HG03432 (cell line): ENCODE measurements around the gene NEDD8.
A peak's percentile ranks its signal among the peaks of the same experiment; 100 is the strongest.
"Not testable (repeated sequence)": the region's sequence is repeated elsewhere in the genome, so short reads cannot be mapped to it uniquely, and the experiment has no call there.

Source experiments
- ATAC-seq: cut with Tn5 transposase; IDR thresholded peaks from one replicate; pipeline ENCODE4 v1.9.1; 2021; ENCODE audit warnings: mild to moderate bottlenecking, moderate library complexity; ENCODE audit not compliant: unreplicated experiment

NEDD8 gene

DNA sequence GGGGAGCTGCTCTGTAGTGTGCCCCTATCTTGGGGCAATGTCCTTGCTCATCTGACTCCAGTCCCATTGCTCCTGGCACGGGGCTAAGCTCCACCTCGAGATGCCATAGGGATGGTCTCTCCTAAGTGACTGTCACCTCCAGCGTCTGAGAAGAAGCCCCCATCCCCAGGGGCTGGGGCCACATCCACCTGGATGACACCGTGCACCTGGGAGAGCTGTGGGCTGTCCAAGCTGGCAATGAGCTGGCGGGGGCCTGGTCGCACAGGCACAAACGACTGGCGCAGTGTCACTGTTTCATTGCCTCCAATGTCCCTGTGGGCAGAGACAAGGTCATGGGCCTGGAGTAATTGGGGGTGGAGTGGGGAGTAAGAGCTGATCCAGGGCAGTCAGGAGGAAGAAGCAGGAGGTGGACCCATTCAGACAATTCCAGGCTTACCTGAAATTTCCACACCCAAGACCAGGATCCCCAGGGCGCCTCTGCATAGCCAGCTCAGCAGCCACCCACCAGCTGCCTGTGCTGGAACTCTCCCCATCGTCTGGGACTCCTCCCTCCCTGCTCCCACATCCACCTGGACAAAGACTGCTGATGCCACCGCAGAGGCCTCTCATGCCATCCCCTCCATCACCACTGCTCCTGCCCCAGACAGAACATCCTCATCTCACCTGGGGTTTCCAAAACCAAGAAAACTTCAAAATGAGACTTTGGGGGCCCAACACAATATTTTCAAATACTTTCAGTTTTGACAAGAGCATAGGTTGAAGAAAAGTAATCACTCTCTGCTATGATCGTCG is 17.3 kb upstream of the NEDD8 start:
- no peak for ATAC-seq

DNA sequence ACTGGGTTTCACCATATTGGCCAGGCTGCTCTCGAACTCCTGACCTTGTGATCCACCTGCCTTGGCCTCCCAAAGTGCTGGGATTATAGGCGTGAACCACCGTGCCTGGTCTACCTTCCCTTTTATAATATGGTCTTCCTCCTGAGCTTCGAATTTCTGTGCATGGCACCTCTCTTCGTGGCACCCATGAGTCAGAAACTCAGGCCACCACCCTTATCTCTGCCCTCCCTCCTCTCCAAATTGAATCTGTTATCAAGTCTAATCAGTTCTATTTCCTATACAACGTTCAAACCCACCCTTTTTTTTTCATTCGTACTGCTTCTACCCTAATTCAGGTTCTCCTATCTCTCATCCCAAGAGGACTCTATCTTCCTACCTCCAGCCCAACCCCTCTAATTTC is 15.3 kb upstream of the NEDD8 start:
- ATAC-seq: no peak

GRCh38 chr14:24246765-24247212 is 14.6 kb upstream of the NEDD8 start:
- no peak for ATAC-seq

GRCh38 chr14:24245350-24245749 is 13.2 kb upstream of the NEDD8 start:
- ATAC-seq: not testable (repeated sequence)

GRCh38 chr14:24243336-24243836 is 11.2 kb upstream of the NEDD8 start:
- no peak for ATAC-seq

GRCh38 chr14:24241829-24242443 is 9.8 kb upstream of the NEDD8 start:
- peak; percentile 83 for ATAC-seq

- ATAC-seq: no peak
Measured at GRCh38 chr14:24240110-24240918, 8.1 kb upstream of the NEDD8 start.

GRCh38 chr14:24238527-24239037 is 6.4 kb upstream of the NEDD8 start:
- ATAC-seq: no peak

DNA sequence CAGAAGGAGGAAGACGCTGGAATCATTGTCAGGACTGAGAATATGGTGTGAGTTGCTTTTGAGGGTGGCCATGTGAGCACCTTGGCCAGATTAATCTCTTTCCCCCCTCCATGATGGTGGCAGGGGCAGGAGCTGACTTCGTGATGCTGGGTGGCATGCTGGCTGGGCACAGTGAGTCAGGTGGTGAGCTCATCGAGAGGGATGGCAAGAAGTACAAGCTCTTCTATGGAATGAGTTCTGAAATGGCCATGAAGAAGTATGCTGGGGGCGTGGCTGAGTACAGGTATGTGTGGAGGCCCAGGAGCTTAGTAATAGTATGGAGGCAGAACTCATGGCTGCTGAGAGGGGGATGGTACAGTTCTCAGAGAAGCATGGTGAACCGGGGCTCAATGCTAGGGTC is 6.0 kb upstream of the NEDD8 start:
- ATAC-seq: no peak

GRCh38 chr14:24237463-24237955 is 5.3 kb upstream of the NEDD8 start:
- no peak for ATAC-seq

DNA sequence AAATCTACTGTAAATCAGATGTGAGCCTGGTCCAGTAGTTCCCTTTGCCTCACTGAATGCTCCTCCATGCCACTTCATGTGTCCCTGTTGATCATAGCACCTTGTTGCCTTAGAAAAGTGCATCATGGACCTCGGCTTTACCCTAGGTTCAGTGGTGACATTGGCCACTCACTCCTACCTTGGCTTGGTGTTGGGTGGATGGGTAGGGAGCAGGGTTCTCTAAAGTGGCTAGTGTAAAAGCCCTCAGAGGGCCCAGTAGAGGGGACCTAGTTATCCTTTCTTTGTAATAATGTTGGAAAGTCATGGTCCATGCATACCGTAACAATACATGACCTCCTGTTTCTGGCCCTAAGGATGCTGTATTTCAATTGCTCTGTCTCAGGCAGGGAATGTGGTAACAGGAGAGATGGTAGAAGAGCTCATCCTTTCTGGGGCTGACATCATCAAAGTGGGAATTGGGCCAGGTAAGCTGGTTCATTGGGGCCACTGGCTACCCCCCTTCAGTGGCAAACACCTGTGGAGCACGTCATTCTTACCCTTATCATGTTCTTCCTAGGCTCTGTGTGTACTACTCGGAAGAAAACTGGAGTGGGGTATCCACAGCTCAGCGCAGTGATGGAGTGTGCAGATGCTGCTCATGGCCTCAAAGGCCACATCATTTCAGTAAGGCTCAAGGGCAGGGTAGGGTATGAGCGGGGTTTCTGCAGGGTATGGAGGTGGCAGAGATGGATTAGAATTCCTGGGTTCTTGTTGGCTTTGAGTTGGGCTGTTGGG is 4.7 kb upstream of the NEDD8 start:
- no peak for ATAC-seq

GRCh38 chr14:24235804-24236688 is 3.9 kb upstream of the NEDD8 start:
- no peak for ATAC-seq

DNA sequence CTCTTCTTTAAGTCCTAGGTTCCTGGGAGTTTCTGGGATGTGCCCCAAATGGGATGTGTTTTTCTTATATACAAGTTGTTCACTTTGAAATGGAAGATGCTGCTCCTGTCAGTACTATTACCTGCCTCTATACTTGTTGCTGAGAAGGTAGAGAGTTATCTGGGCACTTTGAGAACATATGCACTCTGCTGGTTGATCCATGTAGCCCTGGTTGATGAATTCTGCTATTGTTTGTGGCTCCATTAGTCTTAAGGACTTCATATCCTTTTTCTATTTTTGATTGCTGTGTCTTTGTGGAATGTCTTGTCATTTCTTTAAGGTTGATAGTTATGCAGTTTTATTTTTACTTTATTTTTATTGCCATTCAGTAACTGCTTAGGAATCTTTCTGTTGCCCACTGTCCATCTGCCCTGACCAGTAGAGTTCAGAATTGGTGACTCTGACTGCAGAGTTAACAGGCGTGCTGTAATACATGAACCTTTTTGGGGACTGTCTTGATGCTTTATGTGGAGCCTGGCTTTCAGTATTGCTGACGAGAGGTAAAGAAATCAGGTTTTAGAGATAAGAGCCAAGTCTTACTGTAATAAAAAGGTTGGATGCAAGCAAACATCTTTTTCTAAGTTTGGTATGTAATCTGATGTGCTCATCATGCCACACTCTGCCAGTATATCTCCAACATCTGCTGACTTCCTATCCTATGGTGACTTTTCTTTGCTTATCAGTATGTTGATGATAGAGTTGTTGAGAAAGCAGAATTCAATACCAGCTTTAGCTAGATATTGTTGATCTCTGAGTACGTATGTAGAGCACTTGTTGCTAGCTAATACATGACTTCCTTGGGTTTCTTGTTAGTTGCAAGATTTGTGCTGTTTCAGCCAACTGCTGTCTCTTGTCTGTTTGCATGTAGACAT is 2.2 kb upstream of the NEDD8 start:
- no peak for ATAC-seq

DNA sequence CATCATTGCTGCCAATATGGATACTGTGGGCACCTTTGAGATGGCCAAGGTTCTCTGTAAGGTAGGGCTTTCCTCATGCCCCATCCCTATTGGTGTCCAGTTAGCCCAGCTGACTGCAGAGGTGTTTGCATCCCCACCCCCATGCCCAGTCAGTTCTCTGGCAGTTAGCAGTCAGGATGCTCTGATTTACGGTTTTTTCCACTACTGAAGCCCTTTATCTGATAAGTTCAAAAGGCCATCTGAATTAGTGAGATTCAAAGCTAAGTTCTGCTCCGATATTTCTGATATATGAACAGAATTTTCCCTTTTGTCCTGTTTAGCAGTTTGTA is 1.3 kb upstream of the NEDD8 start:
- ATAC-seq: no peak

- ATAC-seq: peak; percentile 71
Measured at GRCh38 chr14:24232645-24233537, 724 bp upstream of the NEDD8 start, which contains the start of gene GMPR2. GMPR2 (plus strand) TSS chr14:24232929; CDS start chr14:24233254, 325 bp downstream.

DNA sequence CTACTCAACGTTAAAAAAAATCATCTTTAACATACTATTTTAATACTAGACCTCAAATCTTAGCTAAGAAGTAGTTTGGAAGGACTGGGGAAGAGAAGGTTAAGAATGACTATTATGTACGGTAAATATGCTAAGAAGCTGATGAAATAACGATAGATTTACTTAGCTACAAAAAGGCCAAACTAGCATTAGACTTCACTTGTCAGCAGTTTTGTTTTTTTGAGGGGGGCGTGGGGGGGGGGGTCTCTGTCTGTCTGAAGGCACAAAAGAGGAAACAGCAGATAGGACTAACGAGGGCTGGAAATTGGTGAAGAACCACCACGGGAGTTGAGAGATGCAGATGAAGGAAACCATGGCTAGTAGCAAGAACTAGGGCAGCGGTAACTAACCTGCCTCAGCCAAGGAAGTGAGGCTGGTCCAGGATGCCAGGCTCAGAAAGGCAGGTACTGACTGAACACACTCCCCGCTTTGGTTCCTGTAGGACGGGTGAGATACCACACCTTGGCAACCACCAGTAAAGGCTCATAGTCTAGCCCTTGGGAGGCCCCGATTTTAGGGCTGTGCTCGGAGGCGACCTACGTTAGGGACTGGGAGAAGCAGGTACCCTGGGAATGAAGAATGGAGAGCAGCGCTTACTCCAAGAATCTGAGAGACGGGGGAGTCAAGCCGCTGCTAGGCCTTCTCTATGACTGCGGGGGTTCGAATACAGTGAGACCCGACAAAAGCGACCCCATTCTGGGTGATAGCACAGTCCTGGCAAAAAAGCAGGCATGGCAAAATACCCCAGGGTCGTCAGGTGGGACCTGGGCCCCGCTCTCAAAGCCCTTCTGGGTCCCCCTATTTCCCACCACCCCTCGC is 675 bp downstream of the NEDD8 start:
- ATAC-seq: peak; percentile 4
